OCI-LY3 (cell line): ENCODE results near the gene ROR2.

ENCODE experiments used
- H2AFZ ChIP-seq: fragments of 200-600, 300-600 bp; shearing (Covaris generic); 2 replicates; pipeline ENCODE4 v1.6.0; 2014; ENCODE audit warnings: antibody characterized with exemption, low read depth, low read length
- H3K27ac ChIP-seq: fragments of 200-600, 300-600 bp; sonication (generic); 2 replicates; pipeline ENCODE4 v1.5.1; 2014; ENCODE audit warnings: mild to moderate bottlenecking, low read length, moderate library complexity, mixed read lengths
- H3K27me3 ChIP-seq: fragments of 200-600, 300-600 bp; sonication (generic); 2 replicates; pipeline ENCODE4 v1.6.1; 2014; ENCODE audit warnings: low read depth, low read length, mixed read lengths
- H3K36me3 ChIP-seq: fragments of 200-600, 300-600 bp; sonication (generic); replicated peaks from 2 replicates; pipeline ENCODE3; 2014; ENCODE audit warnings: low read depth, low read length, mixed read lengths
- H3K4me1 ChIP-seq: fragments of 300-600, 200-600 bp; sonication (generic); 2 replicates; pipeline ENCODE4 v1.6.1; 2014; ENCODE audit warnings: low read length, mixed read lengths
- H3K4me2 ChIP-seq: fragments of 200-600, 300-600 bp; sonication (generic); 2 replicates; pipeline ENCODE4 v1.6.1; 2014; ENCODE audit warnings: low read length, mixed read lengths
- H3K4me3 ChIP-seq: fragments of 300-600, 200-600 bp; sonication (generic); 2 replicates; pipeline ENCODE4 v1.5.1; 2014; ENCODE audit warnings: antibody characterized with exemption, mild to moderate bottlenecking, low read length, moderate library complexity
- H3K79me2 ChIP-seq: fragments of 300-600, 200-600 bp; shearing (Covaris generic); 2 replicates; pipeline ENCODE4 v1.6.1; 2014; ENCODE audit warnings: mild to moderate bottlenecking, low read length, mixed read lengths
- H3K9ac ChIP-seq: fragments of 300-600, 200-600 bp; shearing (Covaris generic); 2 replicates; pipeline ENCODE4 v1.6.0; 2014; ENCODE audit warnings: mild to moderate bottlenecking, low read length, moderate library complexity
- H3K9me3 ChIP-seq: fragments of 200-600, 300-600 bp; shearing (Covaris generic); 2 replicates; pipeline ENCODE4 v1.6.1; 2014; ENCODE audit warnings: low read length, mixed read lengths; ENCODE audit not compliant: insufficient read depth
- H4K20me1 ChIP-seq: fragments of 200-600, 300-600 bp; sonication (generic); 2 replicates; pipeline ENCODE4 v1.6.1; 2016; ENCODE audit warnings: low read length, mixed read lengths; ENCODE audit not compliant: insufficient read depth
- EZH2phosphoT487 ChIP-seq: fragments of 200-600 bp; shearing (Covaris generic); IDR thresholded peaks from 2 replicates; pipeline ENCODE4 v1.6.1; 2018; ENCODE audit warnings: antibody characterized with exemption, mixed run types, low read depth
- TF ChIP-seq, protein P1 (sequence below): fragments of 200-600, 300-600 bp; sonication (generic); IDR thresholded peaks from 2 replicates; pipeline ENCODE4 v1.5.1; 2014; ENCODE audit warnings: antibody characterized with exemption, low read length, low read depth

ROR2 gene

DNA sequence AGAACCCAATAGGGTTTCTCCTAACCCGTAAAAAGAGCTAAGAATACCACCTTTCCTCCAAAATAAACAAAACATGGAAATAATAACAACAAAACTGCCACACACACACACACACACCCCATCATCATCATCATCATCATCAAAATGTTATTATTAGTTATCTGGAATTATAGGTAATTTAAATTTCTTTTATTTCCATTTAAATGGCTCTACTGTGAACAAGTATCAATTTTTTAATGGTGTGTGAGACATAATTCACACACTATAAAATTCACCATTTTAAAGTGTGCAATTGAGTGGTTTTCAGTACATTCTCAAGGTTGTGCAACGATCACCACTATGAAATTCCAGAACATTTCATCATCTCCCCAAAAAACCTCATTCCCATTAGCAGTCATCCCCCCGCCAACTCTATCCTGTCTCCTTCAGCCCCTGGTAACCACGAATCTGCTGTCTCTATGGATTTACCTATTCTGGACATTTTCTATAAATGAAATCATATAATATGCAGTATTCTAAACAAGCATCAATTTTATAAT, 172.7 kb downstream of the ROR2 start:
- no peak for TF ChIP-seq EZH2phosphoT487
- TF ChIP-seq, protein P1, sequence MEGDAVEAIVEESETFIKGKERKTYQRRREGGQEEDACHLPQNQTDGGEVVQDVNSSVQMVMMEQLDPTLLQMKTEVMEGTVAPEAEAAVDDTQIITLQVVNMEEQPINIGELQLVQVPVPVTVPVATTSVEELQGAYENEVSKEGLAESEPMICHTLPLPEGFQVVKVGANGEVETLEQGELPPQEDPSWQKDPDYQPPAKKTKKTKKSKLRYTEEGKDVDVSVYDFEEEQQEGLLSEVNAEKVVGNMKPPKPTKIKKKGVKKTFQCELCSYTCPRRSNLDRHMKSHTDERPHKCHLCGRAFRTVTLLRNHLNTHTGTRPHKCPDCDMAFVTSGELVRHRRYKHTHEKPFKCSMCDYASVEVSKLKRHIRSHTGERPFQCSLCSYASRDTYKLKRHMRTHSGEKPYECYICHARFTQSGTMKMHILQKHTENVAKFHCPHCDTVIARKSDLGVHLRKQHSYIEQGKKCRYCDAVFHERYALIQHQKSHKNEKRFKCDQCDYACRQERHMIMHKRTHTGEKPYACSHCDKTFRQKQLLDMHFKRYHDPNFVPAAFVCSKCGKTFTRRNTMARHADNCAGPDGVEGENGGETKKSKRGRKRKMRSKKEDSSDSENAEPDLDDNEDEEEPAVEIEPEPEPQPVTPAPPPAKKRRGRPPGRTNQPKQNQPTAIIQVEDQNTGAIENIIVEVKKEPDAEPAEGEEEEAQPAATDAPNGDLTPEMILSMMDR = no peak
- peak overlapping the region; percentile 62 for H3K4me2 ChIP-seq
- no peaks in the 10 kb centered on the region for H3K9me3 ChIP-seq
- peak overlapping the region; percentile 31; the same call in 1 of the 2 replicates for H3K4me3 ChIP-seq
- peaks cover 21% of the 10 kb centered on the region for H3K4me1 ChIP-seq
- H2AFZ ChIP-seq = peak overlapping the region; percentile 29; the same call in 1 of the 2 replicates
- H3K27me3 ChIP-seq = no peaks in the 10 kb centered on the region
- 0 out of 2 replicates have a peak overlapping the region, but pooled peaks have one; percentile 22 for H3K9ac ChIP-seq
- no peaks in the 10 kb centered on the region for H3K79me2 ChIP-seq
- no peaks in the 10 kb centered on the region for H4K20me1 ChIP-seq
- no peaks in the 10 kb centered on the region for H3K36me3 ChIP-seq
- peak overlapping the region; percentile 27 for H3K27ac ChIP-seq

- Histone ChIP-seq H3K27ac (peak overlapping the region; percentile 27), H2AFZ (peak overlapping the region; percentile 29), H3K9ac (0 out of 2 replicates have a peak overlapping the region, but pooled peaks have one; percentile 22), H3K36me3 (no peaks in the 10 kb centered on the region), H3K4me3 (peak overlapping the region; percentile 31; the same call in 1 of the 2 replicates), H3K9me3 (no peaks in the 10 kb centered on the region), H3K4me2 (peak overlapping the region; percentile 62), H3K27me3 (no peaks in the 10 kb centered on the region), H3K4me1 (peaks cover 21% of the 10 kb centered on the region), H4K20me1 (no peaks in the 10 kb centered on the region), H3K79me2 (no peaks in the 10 kb centered on the region)
- no peak for TF ChIP-seq EZH2phosphoT487
- TF ChIP-seq, protein P1 = no peak
Measured at GRCh38 chr9:91776409-91777291, 173.4 kb downstream of the ROR2 start.

DNA sequence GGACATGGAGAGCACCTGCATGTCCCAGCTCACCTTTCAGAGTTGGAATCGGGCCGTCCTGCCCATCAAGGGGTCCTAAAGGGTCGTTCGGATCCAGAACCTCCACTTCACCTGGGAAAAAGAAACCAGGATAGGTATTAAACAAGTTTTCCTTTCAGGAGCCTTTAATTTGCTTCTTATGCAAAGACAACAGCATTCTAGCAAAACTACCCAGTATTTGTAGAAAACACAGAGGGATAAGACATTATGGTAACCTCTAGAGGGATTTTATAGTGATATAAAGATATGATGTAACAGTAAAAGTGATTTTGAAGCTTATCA, 174.4 kb downstream of the ROR2 start:
- no peaks in the 10 kb centered on the region for H4K20me1 ChIP-seq
- H3K9ac ChIP-seq = no peak overlapping the region
- no peaks in the 10 kb centered on the region for H3K36me3 ChIP-seq
- H2AFZ ChIP-seq = 0 out of 2 replicates have a peak overlapping the region, but pooled peaks have one; percentile 49
- TF ChIP-seq, protein P1 = no peak
- no peak for TF ChIP-seq EZH2phosphoT487
- no peaks in the 10 kb centered on the region for H3K27me3 ChIP-seq
- no peaks in the 10 kb centered on the region for H3K9me3 ChIP-seq
- H3K27ac ChIP-seq = no peak overlapping the region
- H3K4me2 ChIP-seq = peak overlapping the region; percentile 26; the same call in 1 of the 2 replicates
- no peak overlapping the region for H3K4me3 ChIP-seq
- H3K79me2 ChIP-seq = no peaks in the 10 kb centered on the region
- H3K4me1 ChIP-seq = peaks cover 21% of the 10 kb centered on the region

GRCh38 chr9:91775011-91775707, 174.9 kb downstream of the ROR2 start:
- Histone ChIP-seq H3K4me2 (peak overlapping the region; percentile 26; the same call in 1 of the 2 replicates), H3K9me3 (no peaks in the 10 kb centered on the region), H3K4me3 (no peak overlapping the region), H3K27me3 (no peaks in the 10 kb centered on the region), H3K79me2 (no peaks in the 10 kb centered on the region), H3K9ac (no peak overlapping the region), H2AFZ (0 out of 2 replicates have a peak overlapping the region, but pooled peaks have one; percentile 49), H3K27ac (no peak overlapping the region), H3K36me3 (no peaks in the 10 kb centered on the region), H3K4me1 (peaks cover 21% of the 10 kb centered on the region), H4K20me1 (no peaks in the 10 kb centered on the region)
- TF ChIP-seq, protein P1 = peak; percentile 83
- TF ChIP-seq EZH2phosphoT487 = no peak
